Activated naive CD4-positive, alpha-beta T cell treated with anti-CD3 and anti-CD28 coated beads, Interleukin-2, amount 10 ng/mL, durations not matched to agents 7 days and 5 days (primary cell): ENCODE results near the gene HPCAL1.
A peak's percentile ranks its signal among the peaks of the same experiment; 100 is the strongest.

Experiments
- CTCF ChIA-PET: fragments of 350-600 bp; sonication (Branson Sonifier 250); formaldehyde crosslinking; loops from one replicate; lab custom pipeline; 2021; ENCODE audit warnings: antibody characterized with exemption; lab: Charles Lee
- DNase-seq: peaks from one replicate; pipeline ENCODE4 v3.0.0-alpha.2; 2020
- H3K27ac Mint-ChIP-seq: one replicate; pipeline ENCODE4 v1.8.0; 2021; ENCODE audit warnings: mild to moderate bottlenecking, moderate library complexity, mixed read lengths
- H3K27me3 Mint-ChIP-seq: one replicate; pipeline ENCODE4 v1.8.0; 2021; ENCODE audit warnings: mild to moderate bottlenecking, mixed read lengths
- H3K36me3 Mint-ChIP-seq: one replicate; pipeline ENCODE4 v1.8.0; 2021; ENCODE audit warnings: mixed read lengths
- H3K4me1 Mint-ChIP-seq: one replicate; pipeline ENCODE4 v1.8.0; 2021; ENCODE audit warnings: mixed read lengths
- H3K4me3 Mint-ChIP-seq: one replicate; pipeline ENCODE4 v1.8.0; 2021; ENCODE audit warnings: mild to moderate bottlenecking, moderate library complexity, mixed read lengths
- H3K9me3 Mint-ChIP-seq: one replicate; pipeline ENCODE4 v1.8.0; 2021; ENCODE audit warnings: mixed read lengths

Gene HPCAL1

DNA sequence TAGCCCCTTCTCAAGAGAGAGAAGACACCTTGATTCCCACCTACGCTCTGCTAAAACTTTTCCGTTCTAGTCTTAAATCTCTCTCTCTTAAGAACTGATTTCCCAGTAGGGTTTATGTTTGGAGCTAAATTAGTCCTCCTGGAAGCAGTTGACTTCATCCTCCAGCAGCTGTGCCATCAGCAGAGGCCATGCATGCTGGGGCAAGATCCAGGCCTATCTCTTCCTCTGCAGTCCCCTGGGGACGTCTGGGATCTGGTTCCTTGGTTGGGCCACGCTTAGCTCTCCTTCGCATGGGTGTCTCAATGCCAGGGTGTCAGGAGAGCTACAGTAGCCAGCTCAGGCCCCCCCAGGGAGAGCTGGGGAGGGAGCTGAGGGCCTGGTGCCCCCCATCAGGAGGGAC, 49.7 kb downstream of the HPCAL1 start:
- Mint-ChIP-seq H3K27ac (no peak overlapping the region), H3K27me3 (no peaks in the 10 kb centered on the region), H3K4me3 (no peak overlapping the region), H3K9me3 (no peaks in the 10 kb centered on the region), H3K36me3 (peaks cover 13% of the 10 kb centered on the region), H3K4me1 (peaks cover 22% of the 10 kb centered on the region)
- DNase-seq = no peak
- CTCF ChIA-PET = interaction anchor here (0.6 to 1.2 kb wide), 2 partner anchors 12 to 21 kb away, joined by 3 read pairs; no protein-coding TSS in a partner anchor

- no peaks in the 10 kb centered on the region for H3K27me3 Mint-ChIP-seq
- DNase-seq = no peak
- CTCF ChIA-PET = interaction anchor here (1.2 kb wide), 1 partner anchor 22 kb away, joined by 3 read pairs; no protein-coding TSS in a partner anchor
- no peak overlapping the region for H3K27ac Mint-ChIP-seq
- H3K4me3 Mint-ChIP-seq = no peak overlapping the region
- H3K9me3 Mint-ChIP-seq = no peaks in the 10 kb centered on the region
- peaks cover 13% of the 10 kb centered on the region for H3K36me3 Mint-ChIP-seq
- H3K4me1 Mint-ChIP-seq = peaks cover 22% of the 10 kb centered on the region
These were observed 50.3 kb downstream of the HPCAL1 start for GRCh38 chr2:10352972-10353371.

DNA sequence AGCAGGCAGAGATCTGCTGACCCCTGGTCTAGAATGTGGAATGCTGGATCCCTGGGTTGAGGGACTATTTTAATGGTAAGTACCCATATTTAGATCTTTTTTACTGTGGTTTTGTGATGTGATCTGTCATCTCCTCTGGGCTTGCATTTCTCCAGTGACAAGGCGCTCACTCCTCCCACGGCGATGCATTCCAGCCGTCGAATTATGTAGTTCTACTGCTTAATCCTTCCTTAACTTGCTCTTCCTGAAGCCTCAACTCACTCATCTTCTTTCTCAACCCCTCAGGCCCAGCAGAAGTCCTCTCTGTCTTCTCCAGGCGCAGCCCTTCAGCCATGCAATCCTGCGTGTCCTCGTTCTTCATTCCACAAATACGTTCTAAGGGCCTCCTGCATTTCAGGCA, 51.2 kb downstream of the HPCAL1 start:
- Mint-ChIP-seq H3K9me3 (no peaks in the 10 kb centered on the region), H3K4me3 (no peak overlapping the region), H3K4me1 (peaks cover 22% of the 10 kb centered on the region), H3K36me3 (peaks cover 15% of the 10 kb centered on the region), H3K27ac (no peak overlapping the region), H3K27me3 (no peaks in the 10 kb centered on the region)
- no peak for DNase-seq
- CTCF ChIA-PET = no interaction called here

GRCh38 chr2:10354399-10354798, 51.7 kb downstream of the HPCAL1 start:
- H3K27me3 Mint-ChIP-seq = no peaks in the 10 kb centered on the region
- peaks cover 22% of the 10 kb centered on the region for H3K4me1 Mint-ChIP-seq
- no peak for DNase-seq
- peaks cover 15% of the 10 kb centered on the region for H3K36me3 Mint-ChIP-seq
- H3K27ac Mint-ChIP-seq = no peak overlapping the region
- no peak overlapping the region for H3K4me3 Mint-ChIP-seq
- CTCF ChIA-PET = no interaction called here
- H3K9me3 Mint-ChIP-seq = no peaks in the 10 kb centered on the region

GRCh38 chr2:10355471-10356438, 53.1 kb downstream of the HPCAL1 start:
- H3K9me3 Mint-ChIP-seq = no peaks in the 10 kb centered on the region
- CTCF ChIA-PET = no interaction called here
- no peak overlapping the region for H3K4me3 Mint-ChIP-seq
- peaks cover 11% of the 10 kb centered on the region for H3K36me3 Mint-ChIP-seq
- no peak for DNase-seq
- H3K27me3 Mint-ChIP-seq = no peaks in the 10 kb centered on the region
- H3K27ac Mint-ChIP-seq = no peak overlapping the region
- peaks cover 14% of the 10 kb centered on the region for H3K4me1 Mint-ChIP-seq

DNA sequence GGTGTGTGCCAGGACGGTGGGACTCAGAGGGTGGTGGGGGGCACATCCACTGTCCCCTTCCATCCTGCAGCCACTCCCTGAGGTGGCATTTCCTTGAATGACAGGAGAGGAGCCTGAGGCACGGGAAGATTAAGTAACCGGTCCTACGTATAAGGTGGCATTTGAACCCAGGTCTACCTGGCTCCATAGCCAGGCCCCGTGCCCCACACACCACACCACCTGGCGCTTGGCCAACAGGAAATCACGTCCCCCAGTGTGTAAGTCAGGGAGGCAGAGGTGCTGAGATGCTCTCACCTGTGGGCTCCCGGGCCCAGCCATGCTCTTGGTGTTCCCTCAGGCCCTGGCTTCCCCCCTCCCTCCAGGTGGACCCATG, 53.7 kb downstream of the HPCAL1 start:
- no peak overlapping the region for H3K27ac Mint-ChIP-seq
- no peaks in the 10 kb centered on the region for H3K27me3 Mint-ChIP-seq
- H3K9me3 Mint-ChIP-seq = no peaks in the 10 kb centered on the region

DNA sequence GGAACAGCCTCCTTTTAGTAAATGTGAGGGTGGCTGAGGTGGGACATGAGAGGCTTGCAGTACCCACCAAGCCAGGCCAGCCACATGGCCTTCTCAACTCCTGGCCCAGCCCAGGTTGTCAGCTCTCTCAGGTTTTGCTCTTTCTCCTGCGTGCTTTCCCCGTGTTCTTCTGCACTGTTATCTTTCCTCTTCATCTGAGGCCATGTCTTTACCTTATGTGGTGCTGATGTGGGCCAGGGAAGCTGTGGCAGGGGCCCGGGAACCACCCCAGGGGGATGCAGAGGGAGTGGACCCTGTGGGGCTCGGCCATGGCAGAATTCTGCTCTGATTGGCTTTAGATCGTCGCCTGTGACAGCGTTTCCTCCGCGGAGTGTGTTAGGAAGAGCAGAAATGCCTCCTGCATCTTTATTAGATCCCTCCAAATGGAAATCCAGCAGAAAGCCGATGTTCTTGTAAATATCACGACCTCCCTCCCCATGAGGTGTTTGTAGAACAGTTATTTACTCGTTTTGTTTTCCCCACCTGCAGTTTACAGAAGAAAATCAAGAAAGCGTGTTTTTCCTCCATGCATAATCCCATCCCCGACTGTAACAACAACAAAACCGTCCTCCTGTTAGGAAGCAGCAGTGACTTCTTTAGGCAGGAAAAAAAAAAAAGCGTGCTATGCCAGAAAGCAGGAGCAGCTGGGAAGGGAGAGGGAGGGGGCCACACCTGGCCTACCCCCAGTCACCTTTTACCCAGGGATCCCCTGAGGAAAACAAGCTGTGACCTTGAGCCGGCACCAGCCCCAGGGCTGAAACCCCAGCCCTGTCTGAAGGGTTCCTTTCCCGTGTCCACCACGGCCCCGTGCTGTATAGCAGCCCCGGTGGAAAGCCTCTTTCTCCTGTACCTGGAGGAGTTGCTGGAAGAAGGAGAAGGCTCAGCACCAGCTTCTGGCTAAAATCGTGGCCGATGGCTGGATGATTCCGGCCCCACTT, 54.8 kb downstream of the HPCAL1 start:
- Mint-ChIP-seq H3K4me3 (no peak overlapping the region), H3K36me3 (peaks cover 10% of the 10 kb centered on the region), H3K4me1 (peaks cover 3% of the 10 kb centered on the region), H3K9me3 (no peaks in the 10 kb centered on the region), H3K27ac (peak overlapping the region; percentile 22), H3K27me3 (no peaks in the 10 kb centered on the region)
- DNase-seq = no peak
- CTCF ChIA-PET = no interaction called here

More for the DNA sequence above, 53.7 kb downstream of the HPCAL1 start:
- no peak for DNase-seq
- H3K4me1 Mint-ChIP-seq = peaks cover 9% of the 10 kb centered on the region
- H3K36me3 Mint-ChIP-seq = peaks cover 11% of the 10 kb centered on the region
- CTCF ChIA-PET = no interaction called here
- H3K4me3 Mint-ChIP-seq = no peak overlapping the region

DNA sequence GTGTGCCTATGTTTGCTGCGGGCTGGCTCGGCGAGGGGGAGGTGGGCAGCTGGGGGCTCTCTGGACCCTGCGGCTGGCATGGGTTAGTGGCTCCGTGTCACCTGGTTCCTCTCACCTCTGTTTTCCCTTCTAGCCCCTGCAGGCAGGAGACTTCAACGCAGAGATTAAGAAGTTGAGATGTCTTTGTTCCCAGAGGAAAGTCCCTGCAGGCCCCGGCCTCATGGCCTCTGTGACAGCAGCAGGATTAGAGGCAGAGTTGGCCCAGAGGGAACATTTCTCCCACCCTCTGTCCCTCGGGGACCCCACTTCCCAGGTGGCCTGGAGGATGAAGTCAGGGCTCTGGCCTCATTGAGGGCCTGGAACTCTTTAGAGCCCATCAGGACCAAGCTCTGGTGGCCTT, 56.5 kb downstream of the HPCAL1 start:
- Mint-ChIP-seq H3K27me3 (no peaks in the 10 kb centered on the region), H3K4me3 (no peak overlapping the region), H3K4me1 (peaks cover 3% of the 10 kb centered on the region), H3K36me3 (peaks cover 7% of the 10 kb centered on the region), H3K9me3 (no peaks in the 10 kb centered on the region), H3K27ac (no peak overlapping the region)
- DNase-seq = no peak
- CTCF ChIA-PET = interaction anchor here (1.1 kb wide), 1 partner anchor 72 kb away, joined by 3 read pairs; no protein-coding TSS in a partner anchor

DNA sequence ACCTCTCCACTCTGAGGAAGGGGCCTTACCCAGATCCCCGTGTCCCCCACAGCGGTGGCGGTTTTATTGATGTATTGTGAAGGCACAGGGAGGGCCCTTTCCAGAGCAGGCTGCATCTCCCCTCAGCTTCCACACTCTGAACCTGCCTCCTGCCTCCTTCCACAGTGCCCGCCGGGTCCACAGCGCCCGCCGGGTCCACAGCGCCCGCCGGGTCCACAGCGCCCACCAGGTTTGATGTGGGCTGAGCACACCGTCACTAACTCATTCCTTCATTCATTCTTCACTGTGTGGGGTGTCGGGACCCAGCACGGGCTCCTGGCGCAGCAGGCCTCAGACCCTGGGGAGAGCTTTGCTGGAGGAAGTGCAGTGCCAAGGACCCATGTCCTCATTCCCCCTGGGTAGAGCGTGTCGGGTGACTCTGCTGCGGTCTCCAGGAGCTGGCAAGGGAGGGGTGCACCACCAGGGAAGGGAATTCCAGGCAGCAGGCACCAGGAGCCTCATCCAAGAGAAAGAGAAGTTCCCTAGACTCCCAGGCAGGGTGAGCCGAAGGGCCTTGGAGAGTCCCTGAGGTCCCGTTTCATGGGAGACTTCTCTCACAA, 57.1 kb downstream of the HPCAL1 start:
- Mint-ChIP-seq H3K4me1 (peaks cover 3% of the 10 kb centered on the region), H3K9me3 (no peaks in the 10 kb centered on the region), H3K27me3 (no peaks in the 10 kb centered on the region), H3K27ac (no peak overlapping the region), H3K4me3 (no peak overlapping the region), H3K36me3 (peaks cover 3% of the 10 kb centered on the region)
- DNase-seq = no peak
- CTCF ChIA-PET = interaction anchor here (0.6 to 1.0 kb wide), 2 partner anchors 50 to 76 kb away, joined by 3 read pairs; no protein-coding TSS in a partner anchor

DNA sequence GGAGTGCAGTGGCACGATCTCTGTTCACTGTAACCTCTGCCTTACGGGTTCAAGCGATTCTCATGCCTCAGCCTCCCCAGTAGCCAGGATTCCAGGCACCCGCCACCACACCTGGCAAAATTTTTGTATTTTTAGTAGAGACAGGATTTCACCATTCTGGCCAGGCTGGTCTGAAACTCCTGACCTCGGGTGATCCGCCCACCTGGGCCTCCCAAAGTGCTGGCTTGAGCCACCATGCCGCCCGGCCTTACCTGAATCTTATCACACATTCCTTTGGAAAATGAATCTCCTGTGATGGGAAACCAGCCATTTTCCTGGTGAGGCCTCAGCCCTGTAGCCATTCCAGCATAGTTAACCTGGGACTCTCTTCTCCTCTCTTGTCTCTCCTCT, 57.8 kb downstream of the HPCAL1 start:
- H3K27ac Mint-ChIP-seq = no peak overlapping the region
- CTCF ChIA-PET = interaction anchor here (1.0 kb wide), 1 partner anchor 49 kb away, joined by 3 read pairs; no protein-coding TSS in a partner anchor
- H3K9me3 Mint-ChIP-seq = no peaks in the 10 kb centered on the region
- H3K36me3 Mint-ChIP-seq = peaks cover 2% of the 10 kb centered on the region
- no peak for DNase-seq
- H3K27me3 Mint-ChIP-seq = no peaks in the 10 kb centered on the region
- peaks cover 3% of the 10 kb centered on the region for H3K4me1 Mint-ChIP-seq
- no peak overlapping the region for H3K4me3 Mint-ChIP-seq

DNA sequence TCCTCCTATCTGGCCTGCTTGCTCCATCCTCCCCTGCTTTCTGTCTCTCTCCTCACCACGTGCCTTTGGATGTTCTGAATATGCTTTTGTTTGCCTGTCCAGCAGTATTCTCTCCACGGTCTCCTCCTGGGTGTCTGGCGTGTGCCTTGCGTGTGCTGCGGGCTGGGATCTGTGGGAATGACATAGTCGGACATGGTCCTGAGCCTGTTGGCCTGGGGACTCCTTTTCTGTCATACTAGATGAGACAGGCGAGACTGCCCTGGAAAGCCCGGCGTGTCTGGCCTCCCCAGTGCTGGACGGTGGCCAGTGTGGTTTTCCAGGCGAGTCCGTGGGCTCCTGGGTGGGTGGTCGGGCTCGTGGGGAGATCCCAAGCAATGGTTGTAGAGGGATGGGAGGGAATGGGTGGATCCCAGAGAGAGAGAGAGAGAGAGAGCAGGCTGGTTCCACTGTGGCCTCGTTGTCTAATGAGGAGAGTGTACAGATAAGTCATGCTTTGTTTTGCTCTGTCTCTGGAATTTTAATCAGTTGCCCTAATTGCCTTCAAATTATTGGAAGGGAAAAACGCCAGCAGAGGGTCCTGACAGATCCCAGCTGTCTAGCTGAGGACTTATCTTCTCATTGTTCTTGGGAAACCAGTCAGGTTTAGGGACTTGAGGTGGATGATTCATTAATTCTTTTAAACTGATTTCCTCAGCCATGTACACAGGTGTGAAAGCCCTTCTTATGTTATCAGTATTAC, 58.3 kb downstream of the HPCAL1 start:
- DNase-seq = no peak
- no peak overlapping the region for H3K27ac Mint-ChIP-seq
- no peaks in the 10 kb centered on the region for H3K9me3 Mint-ChIP-seq
- CTCF ChIA-PET = interaction anchor here (1.4 kb wide), 1 partner anchor 47 kb away, joined by 3 read pairs; no protein-coding TSS in a partner anchor
- no peaks in the 10 kb centered on the region for H3K27me3 Mint-ChIP-seq
- peaks cover 3% of the 10 kb centered on the region for H3K4me1 Mint-ChIP-seq
- no peak overlapping the region for H3K4me3 Mint-ChIP-seq
- H3K36me3 Mint-ChIP-seq = peaks cover 2% of the 10 kb centered on the region

GRCh38 chr2:10362096-10362897, 59.6 kb downstream of the HPCAL1 start:
- Mint-ChIP-seq H3K4me1 (peaks cover 2% of the 10 kb centered on the region), H3K9me3 (no peaks in the 10 kb centered on the region), H3K4me3 (no peak overlapping the region), H3K27ac (no peak overlapping the region), H3K27me3 (no peaks in the 10 kb centered on the region), H3K36me3 (peaks cover 2% of the 10 kb centered on the region)
- CTCF ChIA-PET = interaction anchor here (1.4 kb wide), 1 partner anchor 46 kb away, joined by 3 read pairs; no protein-coding TSS in a partner anchor
- no peak for DNase-seq
